Adrenal gland (tissue), 12 donors: ENCODE results near the gene ABAT. TPM values are rescaled to one million over a fixed set of nuclear protein-coding genes. Genes with fewer than 3 reads are reported as not detected.

Experiments used
- polyA plus RNA-seq, 3 donors: library from polyadenylated mRNA; stranded (reverse); fragments of 200-250 nt in 2 of 3; fragments of 350-450 nt in 1 of 3; fragmentation: Illumina TruSeq in 1 of 3; extraction: RNeasy Lipid Tissue Mini Kit (QIAGEN cat#74804) in 1 of 3; gene quantifications; one replicate each; pipeline ENCODE4 v1.2.3, GENCODE V29; 2013 to 2014
- small RNA-seq, 2 donors: library from RNA; depleted of rRNA; stranded (forward); fragments of <200 nt; gene quantifications; one replicate each; pipeline ENCODE3, GENCODE V24; 2016
- total RNA-seq, 9 donors: library from RNA; depleted of rRNA in 4 of 9; stranded (reverse); fragments of >200 nt in 4 of 9; fragments of 120-200 nt in 1 of 9; fragmentation: NEBNext Ultra II Directional in 1 of 9; extraction: Animal tissue kit (Norgen Biotek cat#: 25700) in 1 of 9; gene quantifications; one replicate each; pipeline versions ENCODE4 v1.1.0 to v1.2.4, GENCODE V29; 2013 to 2023
- donor health status: healthy with polysubstance abuse.
- donor health status: Bipolar disorder and iron deficiency.
- donor health status: DM: yes; HTN: yes; CAD: no.
- donor health status: DM: no; HTN: no; CAD: no.
- donor health status: DM: no; HTN: no; CAD: no.
- donor health status: DM: yes; HTN: yes; CAD: no.

Gene ABAT
- total and polyA plus RNA-seq, 12 donors: 12.1 to 89.2 (median 28.5) TPM

Small RNAs within 50 kb of the gene (small RNA-seq; reads per million reads assigned to genes)
- gene AC007224.1: 0 reads per million in 2 donors
- gene RN7SL743P: 0 reads per million in 2 donors
- 0 reads per million in 2 donors for gene RNU7-63P

Other genes starting within 250 kb of the ABAT start
- not detected for gene TMEM114, start 84.1 kb upstream of the ABAT start, total RNA-seq
- 1 to 10 TPM in 1 of 3 donors, under 1 TPM in 1, not detected in 1; 0.24 to 1.1 TPM for gene TMEM114, start 84.1 kb upstream of the ABAT start, polyA plus RNA-seq
- 10 to 100 TPM in 8 of 9 donors, 1 to 10 TPM in 1; 8.4 to 38.9 (median 23.6) TPM for gene METTL22, start 52.9 kb upstream of the ABAT start, total RNA-seq
- gene METTL22, start 52.9 kb upstream of the ABAT start, polyA plus RNA-seq: 10 to 100 TPM; 19.7 to 67.1 (median 41.6) TPM
- 10 to 100 TPM in 6 of 9 donors, 1 to 10 TPM in 3; 7.9 to 14.6 (median 13.2) TPM for gene TMEM186, start 123.0 kb downstream of the ABAT start, total RNA-seq
- 10 to 100 TPM in 1 of 3 donors, 1 to 10 TPM in 2; 8.7 to 15.4 (median 9.3) TPM for gene TMEM186, start 123.0 kb downstream of the ABAT start, polyA plus RNA-seq
- 10 to 100 TPM in 8 of 9 donors, 1 to 10 TPM in 1; 7.4 to 69.9 (median 23.1) TPM for gene PMM2, start 123.2 kb downstream of the ABAT start, total RNA-seq
- 10 to 100 TPM; 12.3 to 81.1 (median 29.6) TPM for gene PMM2, start 123.2 kb downstream of the ABAT start, polyA plus RNA-seq
- gene CARHSP1, start 194.4 kb downstream of the ABAT start, total RNA-seq: 100 to 1,000 TPM; 124 to 314 (median 197) TPM
- 100 to 1,000 TPM in 2 of 3 donors, 10 to 100 TPM in 1; 87.6 to 194 (median 171) TPM for gene CARHSP1, start 194.4 kb downstream of the ABAT start, polyA plus RNA-seq
- gene LITAFD, start 207.7 kb downstream of the ABAT start, total RNA-seq: not detected
- not detected for gene LITAFD, start 207.7 kb downstream of the ABAT start, polyA plus RNA-seq